Measurements from ENCODE around the gene KLLN.

- TF ChIP-seq, protein P1, sequence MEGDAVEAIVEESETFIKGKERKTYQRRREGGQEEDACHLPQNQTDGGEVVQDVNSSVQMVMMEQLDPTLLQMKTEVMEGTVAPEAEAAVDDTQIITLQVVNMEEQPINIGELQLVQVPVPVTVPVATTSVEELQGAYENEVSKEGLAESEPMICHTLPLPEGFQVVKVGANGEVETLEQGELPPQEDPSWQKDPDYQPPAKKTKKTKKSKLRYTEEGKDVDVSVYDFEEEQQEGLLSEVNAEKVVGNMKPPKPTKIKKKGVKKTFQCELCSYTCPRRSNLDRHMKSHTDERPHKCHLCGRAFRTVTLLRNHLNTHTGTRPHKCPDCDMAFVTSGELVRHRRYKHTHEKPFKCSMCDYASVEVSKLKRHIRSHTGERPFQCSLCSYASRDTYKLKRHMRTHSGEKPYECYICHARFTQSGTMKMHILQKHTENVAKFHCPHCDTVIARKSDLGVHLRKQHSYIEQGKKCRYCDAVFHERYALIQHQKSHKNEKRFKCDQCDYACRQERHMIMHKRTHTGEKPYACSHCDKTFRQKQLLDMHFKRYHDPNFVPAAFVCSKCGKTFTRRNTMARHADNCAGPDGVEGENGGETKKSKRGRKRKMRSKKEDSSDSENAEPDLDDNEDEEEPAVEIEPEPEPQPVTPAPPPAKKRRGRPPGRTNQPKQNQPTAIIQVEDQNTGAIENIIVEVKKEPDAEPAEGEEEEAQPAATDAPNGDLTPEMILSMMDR (IDR thresholded peaks at IDR 0.05 in 2 of 3, conservative IDR thresholded peaks at IDR 0.05 in 1 of 3; ENCODE audit: borderline replicate concordance in 1 of 3, insufficient read depth in 1 of 3, low read depth in 2 of 3, low read length in 2 of 3), result no peak
- TF ChIP-seq REST (IDR thresholded peaks at IDR 0.05; ENCODE audit: low read depth) (no peak), EGR1 (IDR thresholded peaks at IDR 0.05; ENCODE audit: low read depth) (no peak), EZH2phosphoT487 (IDR thresholded peaks at IDR 0.05; ENCODE audit: borderline replicate concordance) (no peak), POLR2AphosphoS5 (IDR thresholded peaks at IDR 0.05; ENCODE audit: low read depth, low read length) (no peak), SIN3A (IDR thresholded peaks at IDR 0.05; ENCODE audit: low read depth) (no peak), POLR2A (IDR thresholded peaks at IDR 0.05; ENCODE audit: borderline replicate concordance, extremely low read depth, insufficient read depth, insufficient read length) (no peak), ELF1 (IDR thresholded peaks at IDR 0.05; ENCODE audit: borderline replicate concordance, low read depth) (no peak), YY1 (IDR thresholded peaks at IDR 0.05; ENCODE audit: extremely low read depth, insufficient replicate concordance, low read depth, low read length) (no peak), SP1 (IDR thresholded peaks at IDR 0.05; ENCODE audit: low read depth) (no peak)
Observed at GRCh38 chr10:87873656-87874055, 10.3 kb upstream of the KLLN start.

All from HCT116 (cell line).